Right atrium auricular region (tissue), 2 donors: Measurements from ENCODE around the gene PLXNA1. TPM values are rescaled to one million over a fixed set of nuclear protein-coding genes. Genes with fewer than 3 reads are reported as not detected.

Source experiments
- DNase-seq: peaks from one replicate; pipeline ENCODE4 v3.0.0-alpha.2; 2019; ENCODE audit warnings: low spot score
- H3K27ac ChIP-seq, 2 donors: fragments of 200-600 bp; sonication (generic); 1 replicate in 1 of 2; 2 replicates in 1 of 2; pipeline ENCODE4 v1.5.1; 2016 to 2019
- H3K27me3 ChIP-seq, 2 donors: fragments of 200-600 bp; sonication (generic); one replicate each; pipeline versions ENCODE4 v1.5.1 to v1.6.0; 2017 to 2019
- H3K36me3 ChIP-seq: fragments of 200-600 bp; sonication (generic); one replicate; pipeline ENCODE4 v1.5.1; 2016
- H3K4me1 ChIP-seq, 2 donors: fragments of 200-600 bp; sonication (generic); one replicate each; pipeline versions ENCODE4 v1.5.1 to v1.6.0; 2017 to 2019
- H3K4me3 ChIP-seq, 2 donors: fragments of 200-600 bp; sonication (generic); 1 replicate in 1 of 2; 2 replicates in 1 of 2; pipeline ENCODE4 v1.5.1; 2017 to 2019; ENCODE audit warnings: mild to moderate bottlenecking in 1 of 2, moderate library complexity in 1 of 2
- H3K9me3 ChIP-seq, 2 donors: fragments of 200-600 bp; sonication (generic); one replicate each; pipeline ENCODE4 v1.5.1; 2019
- CTCF ChIP-seq, 2 donors: fragments of 200-600 bp; sonication (generic); IDR thresholded peaks; one replicate each; pipeline ENCODE4 v1.5.1; 2019; ENCODE audit warnings: antibody characterized with exemption in 2 of 2
- total RNA-seq, 2 donors: library from RNA; depleted of rRNA; stranded (reverse); fragments of >200 nt; gene quantifications; one replicate each; pipeline ENCODE4 v1.1.0, GENCODE V29; 2016

Gene PLXNA1
- total RNA-seq, 2 donors from 2014 or later = 22.9 to 23.3 TPM

- Histone ChIP-seq H3K36me3 (no peaks in the 10 kb centered on the region), H3K4me1 (peaks cover 0 to 42% of the 10 kb centered on the region in 2 donors), H3K27ac (no peak overlapping the region), H3K4me3 (no peak overlapping the region), H3K9me3 (no peaks in the 10 kb centered on the region), H3K27me3 (no peaks in the 10 kb centered on the region)
- DNase-seq = no peak
- TF ChIP-seq CTCF (IDR thresholded peaks at IDR 0.05) = no peak
These were observed 24.0 kb downstream of the PLXNA1 start for GRCh38 chr3:127006781-127007436.

- no peak for DNase-seq
- TF ChIP-seq CTCF (IDR thresholded peaks at IDR 0.05) = no peak
- no peaks in the 10 kb centered on the region for H3K27me3 ChIP-seq
- no peak overlapping the region for H3K4me3 ChIP-seq
- peaks cover 0 to 29% of the 10 kb centered on the region in 2 donors for H3K4me1 ChIP-seq
- H3K36me3 ChIP-seq = peaks cover 5% of the 10 kb centered on the region
- no peak overlapping the region for H3K27ac ChIP-seq
- no peaks in the 10 kb centered on the region for H3K9me3 ChIP-seq
These were observed 25.3 kb downstream of the PLXNA1 start for GRCh38 chr3:127008236-127008635.

- H3K4me3 ChIP-seq = no peak overlapping the region
- peaks cover 18% of the 10 kb centered on the region for H3K36me3 ChIP-seq
- no peaks in the 10 kb centered on the region for H3K27me3 ChIP-seq
- no peaks in the 10 kb centered on the region for H3K9me3 ChIP-seq
- no peak overlapping the region for H3K27ac ChIP-seq
- no peak for DNase-seq
- H3K4me1 ChIP-seq = peaks cover 0 to 27% of the 10 kb centered on the region in 2 donors
- no peak for TF ChIP-seq CTCF (IDR thresholded peaks at IDR 0.05)
These were observed 26.6 kb downstream of the PLXNA1 start for GRCh38 chr3:127009531-127009930.

GRCh38 chr3:127011270-127011992, 28.5 kb downstream of the PLXNA1 start:
- no peak for TF ChIP-seq CTCF (IDR thresholded peaks at IDR 0.05)
- peaks cover 0 to 27% of the 10 kb centered on the region in 2 donors for H3K4me1 ChIP-seq
- H3K27me3 ChIP-seq = no peaks in the 10 kb centered on the region
- peak; percentile 64 for DNase-seq
- no peak overlapping the region for H3K27ac ChIP-seq
- H3K9me3 ChIP-seq = no peaks in the 10 kb centered on the region
- H3K4me3 ChIP-seq = no peak overlapping the region
- peaks cover 29% of the 10 kb centered on the region for H3K36me3 ChIP-seq

GRCh38 chr3:127012091-127012490, 29.2 kb downstream of the PLXNA1 start:
- no peak overlapping the region for H3K4me3 ChIP-seq
- no peaks in the 10 kb centered on the region for H3K27me3 ChIP-seq
- DNase-seq = no peak
- H3K36me3 ChIP-seq = peaks cover 35% of the 10 kb centered on the region
- no peak for TF ChIP-seq CTCF (IDR thresholded peaks at IDR 0.05)
- no peak overlapping the region for H3K27ac ChIP-seq
- H3K4me1 ChIP-seq = peaks cover 0 to 27% of the 10 kb centered on the region in 2 donors
- H3K9me3 ChIP-seq = no peaks in the 10 kb centered on the region
